ENCODE measurements around the gene CCL5.

CCL5 gene

GRCh38 chr17:35865412-35866340, 14.5 kb downstream of the CCL5 start:
- TF ChIP-seq CTCF (IDR thresholded peaks at IDR 0.05; ENCODE audit: low read depth, low read length) = no peak
- DNase-seq (ENCODE audit: extremely low read depth, low read depth) = no peak

- DNase-seq (ENCODE audit: extremely low read depth, low read depth) = no peak
- no peak for TF ChIP-seq CTCF (IDR thresholded peaks at IDR 0.05; ENCODE audit: low read depth, low read length)
Observed at GRCh38 chr17:35864853-35865252, 15.3 kb downstream of the CCL5 start.

GRCh38 chr17:35856603-35857002, 23.6 kb downstream of the CCL5 start:
- DNase-seq (ENCODE audit: extremely low read depth, low read depth) = no peak
- no peak for TF ChIP-seq CTCF (IDR thresholded peaks at IDR 0.05; ENCODE audit: low read depth, low read length)

- no peak for TF ChIP-seq CTCF (IDR thresholded peaks at IDR 0.05; ENCODE audit: low read depth, low read length)
- DNase-seq (ENCODE audit: extremely low read depth, low read depth) = no peak
Observed at GRCh38 chr17:35855965-35856364, 24.2 kb downstream of the CCL5 start.

GRCh38 chr17:35849469-35850348, 30.5 kb downstream of the CCL5 start:
- DNase-seq (ENCODE audit: extremely low read depth, low read depth) = peak; percentile 27
- peak; percentile 72 for TF ChIP-seq CTCF (IDR thresholded peaks at IDR 0.05; ENCODE audit: low read depth, low read length)

GRCh38 chr17:35847633-35848373, 32.4 kb downstream of the CCL5 start:
- no peak for DNase-seq (ENCODE audit: extremely low read depth, low read depth)
- TF ChIP-seq CTCF (IDR thresholded peaks at IDR 0.05; ENCODE audit: low read depth, low read length) = no peak

Data from AG09319 (cell line).